Measurements from ENCODE around the gene ELOA.

Gene ELOA, protein sequence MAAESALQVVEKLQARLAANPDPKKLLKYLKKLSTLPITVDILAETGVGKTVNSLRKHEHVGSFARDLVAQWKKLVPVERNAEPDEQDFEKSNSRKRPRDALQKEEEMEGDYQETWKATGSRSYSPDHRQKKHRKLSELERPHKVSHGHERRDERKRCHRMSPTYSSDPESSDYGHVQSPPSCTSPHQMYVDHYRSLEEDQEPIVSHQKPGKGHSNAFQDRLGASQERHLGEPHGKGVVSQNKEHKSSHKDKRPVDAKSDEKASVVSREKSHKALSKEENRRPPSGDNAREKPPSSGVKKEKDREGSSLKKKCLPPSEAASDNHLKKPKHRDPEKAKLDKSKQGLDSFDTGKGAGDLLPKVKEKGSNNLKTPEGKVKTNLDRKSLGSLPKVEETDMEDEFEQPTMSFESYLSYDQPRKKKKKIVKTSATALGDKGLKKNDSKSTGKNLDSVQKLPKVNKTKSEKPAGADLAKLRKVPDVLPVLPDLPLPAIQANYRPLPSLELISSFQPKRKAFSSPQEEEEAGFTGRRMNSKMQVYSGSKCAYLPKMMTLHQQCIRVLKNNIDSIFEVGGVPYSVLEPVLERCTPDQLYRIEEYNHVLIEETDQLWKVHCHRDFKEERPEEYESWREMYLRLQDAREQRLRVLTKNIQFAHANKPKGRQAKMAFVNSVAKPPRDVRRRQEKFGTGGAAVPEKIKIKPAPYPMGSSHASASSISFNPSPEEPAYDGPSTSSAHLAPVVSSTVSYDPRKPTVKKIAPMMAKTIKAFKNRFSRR

DNA sequence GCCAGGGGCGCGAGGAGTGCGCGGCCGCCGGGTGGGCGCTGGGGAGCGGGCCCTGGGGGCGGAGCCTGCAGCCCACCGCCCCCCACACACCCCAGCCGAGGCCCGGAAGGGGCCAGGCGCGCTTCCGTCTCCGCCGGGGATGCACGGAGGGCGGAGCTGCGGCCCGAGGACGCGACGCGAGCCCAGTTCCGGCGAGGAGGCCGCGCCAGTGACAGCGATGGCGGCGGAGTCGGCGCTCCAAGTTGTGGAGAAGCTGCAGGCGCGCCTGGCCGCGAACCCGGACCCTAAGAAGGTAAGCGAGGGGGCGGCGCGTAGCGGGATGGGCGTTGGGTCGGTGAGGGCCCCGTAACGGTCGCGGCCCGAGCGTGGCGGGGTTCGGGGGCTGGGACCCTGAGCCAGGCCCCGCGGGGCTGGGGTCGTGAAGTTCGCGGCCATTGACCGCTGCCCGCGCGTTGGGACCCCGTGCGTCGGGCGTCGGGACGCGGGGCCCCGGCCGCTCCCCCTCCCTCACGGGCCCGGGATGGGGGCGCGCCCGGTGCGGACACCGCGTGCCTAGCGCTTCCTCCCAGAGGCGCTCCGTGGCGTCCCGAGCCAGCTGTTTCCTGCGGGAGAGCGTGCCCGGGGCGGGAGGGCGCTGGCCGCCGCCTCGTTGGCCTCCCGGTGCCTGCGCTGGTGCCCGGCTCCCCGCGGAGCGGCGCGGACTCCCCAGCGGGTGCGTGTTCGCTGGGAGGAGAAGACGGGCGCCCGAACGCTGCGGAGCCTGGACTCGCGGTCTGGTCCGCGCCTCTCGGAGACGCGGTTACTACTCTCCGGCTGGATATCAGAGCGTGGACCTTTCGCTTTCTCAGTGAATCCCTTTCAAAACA lies at the start of gene ELOA:
Gene ELOA, plus strand, starts transcription at position 185 of the 866 bp plus-strand sequence. Its CDS starts 33 bp downstream, at position 218.
- no peak for TF ChIP-seq FOXM1 (IDR thresholded peaks at IDR 0.05; ENCODE audit: borderline replicate concordance, low read depth)
- no peak; the same call in 1 of the 2 replicates for TF ChIP-seq TCF12 (IDR thresholded peaks at IDR 0.05; ENCODE audit: low read depth)
- TF ChIP-seq, protein P1, sequence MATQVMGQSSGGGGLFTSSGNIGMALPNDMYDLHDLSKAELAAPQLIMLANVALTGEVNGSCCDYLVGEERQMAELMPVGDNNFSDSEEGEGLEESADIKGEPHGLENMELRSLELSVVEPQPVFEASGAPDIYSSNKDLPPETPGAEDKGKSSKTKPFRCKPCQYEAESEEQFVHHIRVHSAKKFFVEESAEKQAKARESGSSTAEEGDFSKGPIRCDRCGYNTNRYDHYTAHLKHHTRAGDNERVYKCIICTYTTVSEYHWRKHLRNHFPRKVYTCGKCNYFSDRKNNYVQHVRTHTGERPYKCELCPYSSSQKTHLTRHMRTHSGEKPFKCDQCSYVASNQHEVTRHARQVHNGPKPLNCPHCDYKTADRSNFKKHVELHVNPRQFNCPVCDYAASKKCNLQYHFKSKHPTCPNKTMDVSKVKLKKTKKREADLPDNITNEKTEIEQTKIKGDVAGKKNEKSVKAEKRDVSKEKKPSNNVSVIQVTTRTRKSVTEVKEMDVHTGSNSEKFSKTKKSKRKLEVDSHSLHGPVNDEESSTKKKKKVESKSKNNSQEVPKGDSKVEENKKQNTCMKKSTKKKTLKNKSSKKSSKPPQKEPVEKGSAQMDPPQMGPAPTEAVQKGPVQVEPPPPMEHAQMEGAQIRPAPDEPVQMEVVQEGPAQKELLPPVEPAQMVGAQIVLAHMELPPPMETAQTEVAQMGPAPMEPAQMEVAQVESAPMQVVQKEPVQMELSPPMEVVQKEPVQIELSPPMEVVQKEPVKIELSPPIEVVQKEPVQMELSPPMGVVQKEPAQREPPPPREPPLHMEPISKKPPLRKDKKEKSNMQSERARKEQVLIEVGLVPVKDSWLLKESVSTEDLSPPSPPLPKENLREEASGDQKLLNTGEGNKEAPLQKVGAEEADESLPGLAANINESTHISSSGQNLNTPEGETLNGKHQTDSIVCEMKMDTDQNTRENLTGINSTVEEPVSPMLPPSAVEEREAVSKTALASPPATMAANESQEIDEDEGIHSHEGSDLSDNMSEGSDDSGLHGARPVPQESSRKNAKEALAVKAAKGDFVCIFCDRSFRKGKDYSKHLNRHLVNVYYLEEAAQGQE (IDR thresholded peaks at IDR 0.05; ENCODE audit: low read depth): 0 out of 2 replicates have a peak, but pooled peaks have one; percentile 7
- no peak for TF ChIP-seq NFIC (IDR thresholded peaks at IDR 0.05)
- no peak for TF ChIP-seq RAD21 (IDR thresholded peaks at IDR 0.05; ENCODE audit: low read depth)
- no peak for TF ChIP-seq CREB1 (IDR thresholded peaks at IDR 0.05; ENCODE audit: low read depth)
- peak; percentile 89; the same call in 1 of the 2 replicates for TF ChIP-seq TAF1 (IDR thresholded peaks at IDR 0.05; ENCODE audit: low read depth)
- TF ChIP-seq, protein P2, sequence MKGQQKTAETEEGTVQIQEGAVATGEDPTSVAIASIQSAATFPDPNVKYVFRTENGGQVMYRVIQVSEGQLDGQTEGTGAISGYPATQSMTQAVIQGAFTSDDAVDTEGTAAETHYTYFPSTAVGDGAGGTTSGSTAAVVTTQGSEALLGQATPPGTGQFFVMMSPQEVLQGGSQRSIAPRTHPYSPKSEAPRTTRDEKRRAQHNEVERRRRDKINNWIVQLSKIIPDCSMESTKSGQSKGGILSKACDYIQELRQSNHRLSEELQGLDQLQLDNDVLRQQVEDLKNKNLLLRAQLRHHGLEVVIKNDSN (IDR thresholded peaks at IDR 0.05): no peak
- TF ChIP-seq EGR1 (IDR thresholded peaks at IDR 0.05): peak; percentile 48; the same call in 1 of the 2 replicates
- TF ChIP-seq TEAD4 (IDR thresholded peaks at IDR 0.05): no peak
- peak; percentile 97 for TF ChIP-seq ZBTB7A (IDR thresholded peaks at IDR 0.05; ENCODE audit: low read depth)
- TF ChIP-seq, protein P3, sequence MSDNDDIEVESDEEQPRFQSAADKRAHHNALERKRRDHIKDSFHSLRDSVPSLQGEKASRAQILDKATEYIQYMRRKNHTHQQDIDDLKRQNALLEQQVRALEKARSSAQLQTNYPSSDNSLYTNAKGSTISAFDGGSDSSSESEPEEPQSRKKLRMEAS (IDR thresholded peaks at IDR 0.05): peak; percentile 65
- no peak for TF ChIP-seq CEBPB (IDR thresholded peaks at IDR 0.05)
- TF ChIP-seq EP300 (IDR thresholded peaks at IDR 0.05; ENCODE audit: borderline replicate concordance): peak; percentile 16; the same call in 1 of the 2 replicates
- TF ChIP-seq YY1 (IDR thresholded peaks at IDR 0.05; ENCODE audit: low read depth): peak; percentile 92

DNA sequence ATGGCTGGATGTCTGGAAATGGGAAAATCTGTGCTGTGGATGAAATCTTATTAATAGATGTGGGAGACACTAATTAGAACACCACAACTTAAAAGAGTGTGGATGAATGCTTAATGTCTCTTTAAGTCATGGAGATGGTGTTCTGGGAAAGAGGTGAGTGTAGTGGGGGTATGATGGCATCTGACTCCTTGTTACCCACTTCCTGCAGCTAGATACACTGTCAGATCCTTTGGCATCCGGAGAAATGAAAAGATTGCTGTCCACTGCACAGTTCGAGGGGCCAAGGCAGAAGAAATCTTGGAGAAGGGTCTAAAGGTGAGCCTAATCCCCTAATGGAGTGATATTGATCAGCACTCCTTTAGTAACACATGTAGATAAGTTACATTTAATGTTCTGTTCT lies 49.7 kb upstream of the ELOA start:
- no peak for TF ChIP-seq RAD21 (IDR thresholded peaks at IDR 0.05; ENCODE audit: low read depth)

DNA sequence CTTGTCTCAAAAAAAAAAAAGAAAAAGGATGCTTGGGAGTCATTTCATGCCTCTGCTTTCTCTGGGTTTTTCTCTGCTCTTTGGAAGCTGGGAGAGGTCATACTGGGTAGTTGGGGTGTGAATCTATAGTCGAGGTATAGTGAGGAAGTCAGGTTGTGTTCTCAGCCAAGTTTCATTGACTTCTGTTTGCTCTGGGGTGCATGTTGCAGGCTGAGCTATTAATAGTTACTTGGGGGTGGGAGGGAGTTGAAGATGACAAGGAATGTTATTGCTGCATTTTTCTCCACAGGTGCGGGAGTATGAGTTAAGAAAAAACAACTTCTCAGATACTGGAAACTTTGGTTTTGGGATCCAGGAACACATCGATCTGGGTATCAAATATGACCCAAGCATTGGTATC lies 48.9 kb upstream of the ELOA start:
- TF ChIP-seq, protein P2 (IDR thresholded peaks at IDR 0.05): no peak
- TF ChIP-seq ZBTB7A (IDR thresholded peaks at IDR 0.05; ENCODE audit: low read depth) (no peak), TEAD4 (IDR thresholded peaks at IDR 0.05) (no peak), CEBPB (IDR thresholded peaks at IDR 0.05) (no peak)
- TF ChIP-seq, protein P3 (IDR thresholded peaks at IDR 0.05): no peak

DNA sequence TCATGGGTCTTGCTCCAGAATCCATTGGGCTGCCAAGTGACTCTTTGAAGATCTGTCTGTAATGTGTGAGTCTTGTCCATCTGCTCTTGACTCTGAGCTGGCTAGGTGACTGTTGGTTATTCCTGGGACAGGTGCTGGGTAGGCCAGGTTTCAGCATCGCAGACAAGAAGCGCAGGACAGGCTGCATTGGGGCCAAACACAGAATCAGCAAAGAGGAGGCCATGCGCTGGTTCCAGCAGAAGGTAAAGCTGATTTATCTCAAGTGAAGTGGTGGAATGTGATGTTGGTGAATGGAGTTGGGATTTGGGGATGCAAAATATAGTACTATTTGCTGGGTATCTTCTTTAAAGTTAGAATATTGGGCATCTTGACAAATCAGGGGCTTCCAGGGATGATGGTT lies 47.6 kb upstream of the ELOA start:
- no peak for TF ChIP-seq TEAD4 (IDR thresholded peaks at IDR 0.05)
- TF ChIP-seq EP300 (IDR thresholded peaks at IDR 0.05; ENCODE audit: borderline replicate concordance): no peak
- TF ChIP-seq CREB1 (IDR thresholded peaks at IDR 0.05; ENCODE audit: low read depth): no peak
- no peak for TF ChIP-seq FOXM1 (IDR thresholded peaks at IDR 0.05; ENCODE audit: borderline replicate concordance, low read depth)
- TF ChIP-seq, protein P2 (IDR thresholded peaks at IDR 0.05): no peak
- TF ChIP-seq CEBPB (IDR thresholded peaks at IDR 0.05): no peak
- TF ChIP-seq NFIC (IDR thresholded peaks at IDR 0.05): no peak
- TF ChIP-seq, protein P1 (IDR thresholded peaks at IDR 0.05; ENCODE audit: low read depth): no peak
- no peak for TF ChIP-seq RAD21 (IDR thresholded peaks at IDR 0.05; ENCODE audit: low read depth)
- no peak for TF ChIP-seq EGR1 (IDR thresholded peaks at IDR 0.05)
